ENCODE measurements around the gene CDK4. TPM values are rescaled to one million over a fixed set of nuclear protein-coding genes. Genes with fewer than 3 reads are reported as not detected.

The CDK4 gene
- total RNA-seq, 2 donors from 2014 or later, result 111 to 278 TPM

GRCh38 chr12:57735952-57736740 is 16.0 kb downstream of the CDK4 start:
- Mint-ChIP-seq H3K36me3 (peaks cover 8% of the 10 kb centered on the region), H3K4me1 (ENCODE audit: low read depth in 2 of 2) (peaks cover 21 to 25% of the 10 kb centered on the region in 2 donors), H3K9me3 (no peaks in the 10 kb centered on the region), H3K4me3 (no peak overlapping the region), H3K27me3 (no peaks in the 10 kb centered on the region), H3K27ac (peak overlapping the region in 1 of 2 donors; percentile 57)
- ATAC-seq (no peak), DNase-seq (ENCODE audit: low spot score) (no peak)

GRCh38 chr12:57735198-57735855 is 16.8 kb downstream of the CDK4 start:
- DNase-seq (ENCODE audit: low spot score), result no peak
- H3K4me1 Mint-ChIP-seq (ENCODE audit: low read depth in 2 of 2), result peaks cover 13 to 18% of the 10 kb centered on the region in 2 donors
- no peaks in the 10 kb centered on the region for H3K27me3 Mint-ChIP-seq
- H3K27ac Mint-ChIP-seq, result no peak overlapping the region
- H3K4me3 Mint-ChIP-seq, result no peak overlapping the region
- no peaks in the 10 kb centered on the region for H3K9me3 Mint-ChIP-seq
- ATAC-seq, result no peak
- peaks cover 8% of the 10 kb centered on the region for H3K36me3 Mint-ChIP-seq

GRCh38 chr12:57734591-57734990 is 17.5 kb downstream of the CDK4 start:
- DNase-seq (ENCODE audit: low spot score) (no peak), ATAC-seq (no peak)
- peaks cover 8% of the 10 kb centered on the region for H3K36me3 Mint-ChIP-seq
- H3K9me3 Mint-ChIP-seq, result no peaks in the 10 kb centered on the region
- peaks cover 12 to 17% of the 10 kb centered on the region in 2 donors for H3K4me1 Mint-ChIP-seq (ENCODE audit: low read depth in 2 of 2)
- peak overlapping the region in 1 of 2 donors; percentile 28 for H3K27ac Mint-ChIP-seq
- no peak overlapping the region for H3K4me3 Mint-ChIP-seq
- no peaks in the 10 kb centered on the region for H3K27me3 Mint-ChIP-seq

DNA sequence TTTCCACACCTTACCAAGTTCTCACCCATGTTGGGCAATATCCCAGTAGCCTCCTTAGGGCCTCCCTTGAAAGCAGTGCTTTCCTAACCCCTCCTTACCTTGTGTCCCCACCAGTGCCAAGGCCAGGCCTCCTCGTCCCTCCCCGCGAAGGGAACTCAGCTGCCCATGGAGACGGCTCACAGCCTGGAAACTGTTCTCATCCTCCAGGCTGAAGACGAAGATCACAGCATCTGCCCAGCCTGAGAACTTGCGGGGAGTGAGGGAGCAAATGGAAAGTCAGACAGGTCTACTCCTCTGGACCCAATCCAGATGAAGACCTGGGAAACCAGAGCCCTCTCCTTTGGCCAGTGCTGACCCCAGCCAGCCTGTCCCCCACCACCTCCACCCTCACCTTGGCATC is 18.2 kb downstream of the CDK4 start:
- no peaks in the 10 kb centered on the region for H3K27me3 Mint-ChIP-seq
- peaks cover 8% of the 10 kb centered on the region for H3K36me3 Mint-ChIP-seq
- H3K4me1 Mint-ChIP-seq (ENCODE audit: low read depth in 2 of 2), result peaks cover 6 to 11% of the 10 kb centered on the region in 2 donors
- H3K4me3 Mint-ChIP-seq, result no peak overlapping the region
- H3K27ac Mint-ChIP-seq, result no peak overlapping the region
- ATAC-seq (no peak), DNase-seq (ENCODE audit: low spot score) (no peak)
- H3K9me3 Mint-ChIP-seq, result no peaks in the 10 kb centered on the region

GRCh38 chr12:57732726-57733593 is 19.1 kb downstream of the CDK4 start:
- ATAC-seq (no peak), DNase-seq (ENCODE audit: low spot score) (no peak)
- Mint-ChIP-seq H3K27me3 (no peaks in the 10 kb centered on the region), H3K9me3 (no peaks in the 10 kb centered on the region), H3K27ac (peak overlapping the region in 1 of 2 donors; percentile 39), H3K4me3 (no peak overlapping the region), H3K36me3 (peaks cover 8% of the 10 kb centered on the region), H3K4me1 (ENCODE audit: low read depth in 2 of 2) (peaks cover 6 to 10% of the 10 kb centered on the region in 2 donors)

- Mint-ChIP-seq H3K4me3 (no peak overlapping the region), H3K4me1 (ENCODE audit: low read depth in 2 of 2) (peaks cover 6 to 10% of the 10 kb centered on the region in 2 donors), H3K27ac (peak overlapping the region in 1 of 2 donors; percentile 39), H3K9me3 (no peaks in the 10 kb centered on the region), H3K36me3 (peaks cover 8% of the 10 kb centered on the region), H3K27me3 (no peaks in the 10 kb centered on the region)
- no peak for ATAC-seq
- DNase-seq (ENCODE audit: low spot score), result no peak
These were observed 19.8 kb downstream of the CDK4 start for GRCh38 chr12:57732270-57732669.

DNA sequence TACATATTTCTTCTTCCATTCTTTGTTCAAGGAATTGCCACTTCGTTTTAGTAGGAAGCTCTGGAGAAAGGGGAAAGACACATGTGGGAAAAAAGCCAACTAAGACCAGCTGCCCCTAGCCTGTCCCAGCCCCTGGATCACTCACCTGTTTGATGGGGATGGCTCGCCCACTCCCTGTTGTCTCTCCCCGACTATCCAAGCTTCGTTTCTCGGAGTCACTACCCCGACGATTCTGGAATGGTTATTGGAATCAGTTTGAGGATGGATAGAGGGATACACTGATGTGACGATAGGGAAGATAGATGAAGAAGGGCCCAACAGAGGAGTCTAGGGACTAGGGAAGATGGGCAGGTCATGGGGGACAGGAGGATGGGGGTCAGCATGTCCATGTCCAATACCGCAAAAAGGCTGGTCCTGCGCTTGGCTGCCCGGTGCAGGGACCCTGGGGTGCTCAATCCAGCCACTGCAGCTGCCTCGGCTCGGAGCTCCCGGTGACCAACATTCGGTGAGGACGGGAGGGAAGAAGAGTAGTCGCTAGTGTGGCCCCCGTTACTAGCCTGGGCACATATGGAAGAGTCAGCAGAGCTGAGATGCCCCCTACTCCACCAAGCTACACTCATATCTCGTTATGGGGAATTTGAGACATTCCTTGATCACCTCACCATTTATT is 20.6 kb downstream of the CDK4 start:
- Mint-ChIP-seq H3K27ac (no peak overlapping the region), H3K4me1 (ENCODE audit: low read depth in 2 of 2) (peaks cover 2 to 6% of the 10 kb centered on the region in 2 donors), H3K4me3 (no peak overlapping the region), H3K36me3 (peaks cover 8% of the 10 kb centered on the region), H3K27me3 (no peaks in the 10 kb centered on the region), H3K9me3 (no peaks in the 10 kb centered on the region)
- ATAC-seq (no peak), DNase-seq (ENCODE audit: low spot score) (no peak)

DNA sequence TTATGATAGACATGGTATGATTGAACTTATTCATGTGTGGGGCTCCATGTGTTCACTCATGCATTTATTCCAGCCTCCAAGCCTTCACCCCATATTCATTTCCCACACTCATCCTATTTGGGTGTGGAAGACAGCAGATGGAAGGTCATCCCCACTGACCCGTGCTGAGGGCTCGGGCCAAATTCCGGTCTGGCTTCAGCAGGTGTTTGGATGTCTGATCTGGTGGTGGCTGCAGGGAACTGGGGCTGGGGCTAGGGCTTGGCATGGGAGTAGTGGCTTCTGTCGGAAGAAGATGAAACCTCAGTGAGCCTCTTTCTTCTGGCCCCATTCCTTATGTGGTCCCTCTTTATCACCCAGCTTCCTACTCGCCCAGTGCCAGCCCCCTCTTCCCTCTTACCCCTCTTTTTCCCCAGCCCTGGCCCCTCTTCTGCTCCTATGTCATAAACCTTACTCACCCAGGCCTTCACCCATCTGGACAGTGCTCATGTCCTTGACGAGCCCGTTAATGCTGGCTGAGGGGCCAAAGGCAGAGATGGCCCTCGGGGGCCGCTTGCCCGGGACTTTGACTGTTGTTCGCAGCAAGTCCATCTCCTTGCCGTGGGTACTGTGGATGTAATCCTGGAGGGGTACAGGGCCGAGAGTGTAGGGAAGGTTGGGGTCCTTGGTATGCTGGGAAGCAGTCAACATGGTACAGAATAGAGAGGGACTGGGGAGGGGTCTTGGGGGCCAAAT is 21.6 kb downstream of the CDK4 start:
- ATAC-seq (no peak), DNase-seq (ENCODE audit: low spot score) (no peak)
- Mint-ChIP-seq H3K4me1 (ENCODE audit: low read depth in 2 of 2) (peaks cover 0 to 7% of the 10 kb centered on the region in 2 donors), H3K36me3 (peaks cover 8% of the 10 kb centered on the region), H3K27me3 (no peaks in the 10 kb centered on the region), H3K27ac (no peak overlapping the region), H3K4me3 (no peak overlapping the region), H3K9me3 (no peaks in the 10 kb centered on the region)

DNA sequence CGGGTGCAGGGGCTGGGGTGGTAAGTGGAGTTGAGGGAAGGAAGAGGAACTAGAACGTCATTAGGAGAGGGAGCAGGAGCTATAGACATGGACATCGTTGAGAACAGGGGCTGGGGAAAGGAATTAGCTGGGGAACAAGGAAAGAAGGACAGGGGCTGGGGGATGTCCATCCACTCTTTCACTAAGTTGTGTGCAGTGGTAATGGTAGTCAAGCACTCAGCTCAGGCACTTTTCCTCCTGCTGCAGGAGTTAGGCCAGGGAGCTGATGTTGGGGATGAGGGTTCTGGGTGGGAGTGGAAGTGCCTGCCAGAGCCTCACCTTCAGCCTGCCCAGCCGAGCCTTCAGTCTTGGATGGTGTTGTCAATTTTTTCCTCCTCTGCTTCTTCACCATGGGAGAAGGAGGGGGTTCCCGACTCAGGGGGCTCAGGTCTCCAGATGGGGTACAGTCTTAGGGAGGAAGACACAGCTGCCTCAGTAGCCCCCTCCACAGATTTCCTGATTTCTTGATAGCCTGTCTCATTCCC is 22.7 kb downstream of the CDK4 start:
- Mint-ChIP-seq H3K4me3 (no peak overlapping the region), H3K4me1 (ENCODE audit: low read depth in 2 of 2) (peaks cover 4 to 5% of the 10 kb centered on the region in 2 donors), H3K27me3 (no peaks in the 10 kb centered on the region), H3K27ac (no peak overlapping the region), H3K9me3 (no peaks in the 10 kb centered on the region), H3K36me3 (peaks cover 1% of the 10 kb centered on the region)
- DNase-seq (ENCODE audit: low spot score), result no peak
- ATAC-seq, result no peak

GRCh38 chr12:57727758-57728395 is 24.2 kb downstream of the CDK4 start:
- H3K27me3 Mint-ChIP-seq, result no peaks in the 10 kb centered on the region
- no peak overlapping the region for H3K4me3 Mint-ChIP-seq
- peaks cover 5 to 7% of the 10 kb centered on the region in 2 donors for H3K4me1 Mint-ChIP-seq (ENCODE audit: low read depth in 2 of 2)
- no peak overlapping the region for H3K27ac Mint-ChIP-seq
- no peak for ATAC-seq
- H3K9me3 Mint-ChIP-seq, result no peaks in the 10 kb centered on the region
- no peaks in the 10 kb centered on the region for H3K36me3 Mint-ChIP-seq
- no peak for DNase-seq (ENCODE audit: low spot score)

GRCh38 chr12:57726884-57727757 is 25.0 kb downstream of the CDK4 start:
- H3K9me3 Mint-ChIP-seq, result no peaks in the 10 kb centered on the region
- H3K27me3 Mint-ChIP-seq, result no peaks in the 10 kb centered on the region
- DNase-seq (ENCODE audit: low spot score) (no peak), ATAC-seq (no peak)
- no peaks in the 10 kb centered on the region for H3K36me3 Mint-ChIP-seq
- peaks cover 5 to 7% of the 10 kb centered on the region in 2 donors for H3K4me1 Mint-ChIP-seq (ENCODE audit: low read depth in 2 of 2)
- H3K27ac Mint-ChIP-seq, result no peak overlapping the region
- no peak overlapping the region for H3K4me3 Mint-ChIP-seq

Data from natural killer cell treated with Interleukin-12 subunit alpha and Interleukin-12 subunit beta and Interleukin-15 and Interleukin-18, amount 100 ng/mL, for 72 hours (primary cell).